Mesodermal cell (in vitro differentiated cells): ENCODE measurements around the gene NAPB.

Experiments
- H3K27ac ChIP-seq: 2 replicates; pipeline ENCODE4 v1.7.0; 2013; ENCODE audit warnings: mild to moderate bottlenecking, low read depth, low read length, moderate library complexity; ENCODE audit not compliant: severe bottlenecking
- H3K36me3 ChIP-seq: 2 replicates; pipeline ENCODE4 v1.7.1; 2013; ENCODE audit warnings: mild to moderate bottlenecking, low read length, moderate library complexity; ENCODE audit not compliant: control insufficient read depth, insufficient read depth
- H3K4me1 ChIP-seq: one replicate; pipeline ENCODE4 v1.7.1; 2013; ENCODE audit warnings: mild to moderate bottlenecking, low read length; ENCODE audit not compliant: insufficient read depth, control insufficient read depth, poor library complexity, severe bottlenecking
- H3K4me3 ChIP-seq: 2 replicates; pipeline ENCODE4 v1.7.0; 2013; ENCODE audit warnings: low read length, control low read depth, mild to moderate bottlenecking; ENCODE audit not compliant: insufficient read depth, poor library complexity, severe bottlenecking; ENCODE audit errors: extremely low read depth
- H3K9me3 ChIP-seq: 2 replicates; pipeline ENCODE4 v1.7.1; 2013; ENCODE audit warnings: mild to moderate bottlenecking, low read length, moderate library complexity; ENCODE audit not compliant: control insufficient read depth
- WGBS, 2 experiments: methylation state at CpG; one replicate each; pipeline ENCODE4 v1.1.5; 2013; ENCODE audit warnings: missing lambda C conversion rate in 2 of 2; ENCODE audit not compliant: insufficient coverage in 2 of 2; 5-methylcytosine and 5-hydroxymethylcytosine counted together

NAPB gene

GRCh38 chr20:23367770-23368169 lies 53.5 kb downstream of the NAPB start:
- H3K36me3 ChIP-seq = peaks cover 80% of the 10 kb centered on the region
- H3K27ac ChIP-seq = no peak overlapping the region
- peaks cover 9% of the 10 kb centered on the region for H3K4me1 ChIP-seq
- H3K4me3 ChIP-seq = no peak overlapping the region
- H3K9me3 ChIP-seq = no peaks in the 10 kb centered on the region

DNA sequence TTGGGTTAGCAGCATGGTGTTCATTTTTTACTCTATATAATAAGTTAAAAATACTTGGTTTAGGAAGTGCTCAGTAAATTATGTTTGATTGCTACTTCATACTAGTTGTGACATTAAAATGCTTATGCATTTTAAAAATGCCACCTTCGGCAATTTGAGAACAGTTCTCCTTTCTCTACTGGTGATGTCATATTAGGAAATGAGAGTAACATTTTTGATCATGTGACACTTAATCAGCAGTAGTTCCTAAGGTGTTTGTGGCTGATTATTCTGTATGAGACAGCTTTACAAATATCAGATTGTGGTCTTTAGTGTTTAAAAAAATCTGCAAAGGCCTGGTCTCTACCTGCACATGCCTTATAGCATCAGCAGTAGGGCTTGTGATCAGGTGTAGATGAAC lies 54.9 kb downstream of the NAPB start:
- peaks cover 66% of the 10 kb centered on the region for H3K36me3 ChIP-seq
- no peaks in the 10 kb centered on the region for H3K9me3 ChIP-seq
- peaks cover 9% of the 10 kb centered on the region for H3K4me1 ChIP-seq
- WGBS, 2 experiments = 83% methylated on average over 1 of the region's 1 CpG; no CpG with 5 or more reads in 1 of the 2 experiments
- H3K27ac ChIP-seq = no peak overlapping the region
- H3K4me3 ChIP-seq = no peak overlapping the region

GRCh38 chr20:23365390-23366165 lies 55.7 kb downstream of the NAPB start:
- H3K27ac ChIP-seq = no peak overlapping the region

DNA sequence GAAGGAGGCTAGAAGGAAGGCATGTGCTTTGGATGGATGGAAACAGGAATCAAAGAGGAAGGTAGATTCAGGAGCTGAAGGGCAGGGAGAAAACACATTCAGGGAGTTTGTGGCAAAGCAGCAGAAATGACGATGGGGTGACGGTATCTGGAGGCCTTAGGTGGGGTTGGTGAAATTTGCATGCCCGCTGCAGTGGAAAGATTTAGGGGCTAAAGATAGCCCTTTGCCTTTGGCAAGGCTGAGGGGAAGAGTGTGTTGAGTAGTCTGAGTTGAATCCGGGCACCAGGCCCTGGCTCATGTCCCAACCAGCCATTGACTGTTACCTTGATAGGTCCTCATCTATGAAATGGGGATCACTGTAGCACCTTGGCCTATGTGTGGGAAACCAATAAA lies 58.0 kb downstream of the NAPB start:
- Histone ChIP-seq H3K4me3 (peak overlapping the region; percentile 88), H3K27ac (no peak overlapping the region)

More at GRCh38 chr20:23365390-23366165, 55.7 kb downstream of the NAPB start:
- peaks cover 16% of the 10 kb centered on the region for H3K4me1 ChIP-seq
- WGBS, 2 experiments = 94 to 95% methylated on average over 59 to 64 of the region's 65 CpGs
- H3K9me3 ChIP-seq = no peaks in the 10 kb centered on the region
- no peak overlapping the region for H3K4me3 ChIP-seq
- peaks cover 58% of the 10 kb centered on the region for H3K36me3 ChIP-seq

GRCh38 chr20:23362392-23363256 lies 58.7 kb downstream of the NAPB start:
- Histone ChIP-seq H3K4me3 (peak overlapping the region; percentile 88), H3K36me3 (peaks cover 33% of the 10 kb centered on the region), H3K9me3 (no peaks in the 10 kb centered on the region), H3K4me1 (peaks cover 27% of the 10 kb centered on the region), H3K27ac (peak overlapping the region; percentile 95)
- WGBS, 2 experiments = 10 to 11% methylated on average over 32 to 36 of the region's 50 CpGs

More for the DNA sequence above, 58.0 kb downstream of the NAPB start:
- H3K9me3 ChIP-seq = no peaks in the 10 kb centered on the region
- H3K4me1 ChIP-seq = peaks cover 26% of the 10 kb centered on the region
- H3K36me3 ChIP-seq = peaks cover 36% of the 10 kb centered on the region
- WGBS, 2 experiments = 89 to 97% methylated on average over 4 of the region's 4 CpGs

DNA sequence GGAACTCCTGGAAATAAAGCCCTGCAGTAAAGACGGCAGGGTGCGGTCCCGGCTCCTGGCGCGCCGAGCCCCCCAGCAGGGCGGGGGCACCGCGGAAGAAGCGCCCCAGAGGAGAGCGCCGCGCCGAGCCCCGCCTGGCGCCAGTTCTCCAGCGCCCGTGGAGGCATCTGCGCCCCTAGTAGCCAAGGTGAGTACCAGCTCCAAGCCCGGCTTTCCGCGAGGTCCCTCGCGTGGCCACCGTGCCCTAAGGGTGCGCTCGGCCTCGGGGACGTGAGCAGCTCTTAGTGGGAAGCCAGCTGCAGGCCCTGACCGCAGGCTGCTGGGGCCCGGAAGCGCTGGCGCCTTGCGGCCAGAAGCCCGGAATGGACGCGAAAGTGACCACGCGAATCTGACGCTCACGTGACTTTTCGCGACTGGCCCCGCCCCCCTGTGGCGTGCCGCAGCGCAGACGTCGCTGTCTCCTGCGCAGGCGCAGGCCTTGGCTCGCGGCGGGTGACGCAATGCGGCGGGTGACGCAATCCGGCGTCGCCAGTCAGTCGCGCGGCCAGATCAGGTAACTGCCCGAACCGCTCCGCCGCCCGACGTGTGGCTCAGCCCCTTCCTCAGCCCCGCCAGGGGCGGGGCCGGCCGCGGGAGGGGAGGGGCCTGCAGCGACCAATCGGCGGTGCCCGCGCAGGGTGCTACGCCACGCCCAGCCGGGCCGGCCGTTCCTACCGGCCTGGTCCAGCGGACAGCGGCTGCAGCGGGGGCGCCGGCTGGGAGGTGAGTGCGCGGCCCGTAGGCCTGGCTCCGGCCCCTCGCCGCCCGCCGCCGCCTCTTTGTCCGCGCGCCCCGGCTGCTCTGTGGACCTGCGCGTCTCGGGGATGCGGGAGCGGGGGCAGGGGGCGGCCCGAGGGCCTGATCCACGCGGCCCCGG lies 59.6 kb downstream of the NAPB start, which contains the start of gene GZF1:
GZF1 (plus strand) TSS at position 707 of the 916 bp plus-strand sequence. CDS start 2,202 bp downstream, outside the sequence.
- no peaks in the 10 kb centered on the region for H3K9me3 ChIP-seq
- H3K4me1 ChIP-seq = peaks cover 35% of the 10 kb centered on the region
- peak within 1 kb of the TSS; percentile 98 for H3K27ac ChIP-seq
- H3K4me3 ChIP-seq = peak within 1 kb of the TSS; percentile 88
- H3K36me3 ChIP-seq = peaks cover 24% of the 10 kb centered on the region
- 0% methylated on average over 63 to 95 of the region's 114 CpGs for WGBS, 2 experiments

DNA sequence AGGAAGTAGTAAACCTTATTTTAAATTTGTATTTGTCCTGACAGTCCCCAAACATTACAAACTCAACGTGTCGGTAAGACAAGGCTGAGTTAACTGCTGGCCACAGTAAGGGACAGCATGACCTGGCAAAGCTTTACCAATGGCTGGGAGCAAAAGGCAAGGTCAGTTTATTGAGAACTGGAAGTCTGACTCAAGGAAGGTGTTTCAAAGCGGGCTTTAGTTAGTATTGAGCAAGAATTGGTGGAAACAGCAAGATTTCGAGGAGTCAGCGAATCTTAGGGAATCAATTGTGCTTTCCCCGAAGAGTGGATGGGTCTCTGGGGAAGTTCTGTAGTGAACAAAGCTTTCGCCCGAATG lies 60.2 kb downstream of the NAPB start:
- 20 to 25% methylated on average over 5 to 8 of the region's 8 CpGs for WGBS, 2 experiments
- H3K4me1 ChIP-seq = peaks cover 40% of the 10 kb centered on the region
- H3K27ac ChIP-seq = peak overlapping the region; percentile 98
- no peaks in the 10 kb centered on the region for H3K9me3 ChIP-seq
- peak overlapping the region; percentile 88 for H3K4me3 ChIP-seq
- H3K36me3 ChIP-seq = peaks cover 24% of the 10 kb centered on the region

- H3K27ac ChIP-seq = peak overlapping the region; percentile 98
- no peaks in the 10 kb centered on the region for H3K9me3 ChIP-seq
- WGBS, 2 experiments = 100% methylated on average over 1 of the region's 1 CpG; no CpG with 5 or more reads in 1 of the 2 experiments
- H3K4me3 ChIP-seq = peak overlapping the region; percentile 88
- H3K36me3 ChIP-seq = peaks cover 25% of the 10 kb centered on the region
- H3K4me1 ChIP-seq = peaks cover 42% of the 10 kb centered on the region
These were observed 60.8 kb downstream of the NAPB start for GRCh38 chr20:23360531-23360930.

DNA sequence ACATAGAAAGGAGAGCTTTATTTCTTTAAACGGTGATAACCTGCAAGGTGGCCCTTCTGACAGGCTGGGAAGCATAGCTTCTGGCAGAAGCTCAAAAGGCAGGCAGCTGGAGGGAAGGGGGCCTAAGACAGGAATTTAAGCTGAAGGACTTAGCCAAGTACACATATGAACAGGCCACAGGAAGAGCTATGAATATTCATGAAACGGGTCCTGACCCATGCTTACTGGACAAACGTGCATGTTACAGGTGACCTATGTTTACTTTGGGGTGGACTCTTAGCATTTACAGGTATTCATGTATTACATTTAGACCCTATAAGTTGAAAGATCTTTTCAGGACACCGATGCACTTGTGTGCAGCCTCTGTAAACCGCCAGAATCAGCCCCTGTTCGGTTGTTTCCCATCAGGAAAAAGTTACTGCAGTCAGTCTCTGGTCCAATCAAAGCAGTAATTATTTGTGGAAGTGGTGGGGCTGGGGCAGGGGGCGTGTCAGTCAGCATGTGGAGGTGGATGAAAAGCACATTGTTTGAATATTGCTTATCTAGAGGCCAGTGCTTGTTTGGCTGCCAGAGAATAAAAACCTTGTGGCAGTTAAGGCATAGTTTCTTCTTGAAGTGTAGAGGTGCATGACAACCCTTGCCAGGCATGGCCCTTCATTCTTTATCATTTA lies 62.2 kb downstream of the NAPB start:
- H3K27ac ChIP-seq = no peak overlapping the region
- peak overlapping the region; percentile 62 for H3K4me3 ChIP-seq
- 88 to 89% methylated on average over 7 of the region's 7 CpGs for WGBS, 2 experiments
- no peaks in the 10 kb centered on the region for H3K9me3 ChIP-seq
- H3K4me1 ChIP-seq = peaks cover 42% of the 10 kb centered on the region
- peaks cover 24% of the 10 kb centered on the region for H3K36me3 ChIP-seq

GRCh38 chr20:23358563-23358906 lies 62.8 kb downstream of the NAPB start:
- peak overlapping the region; percentile 49 for H3K27ac ChIP-seq
- H3K9me3 ChIP-seq = no peaks in the 10 kb centered on the region
- H3K4me3 ChIP-seq = peak overlapping the region; percentile 62
- WGBS, 2 experiments = 79% methylated on average over 4 of the region's 6 CpGs; no CpG with 5 or more reads in 1 of the 2 experiments
- H3K36me3 ChIP-seq = peaks cover 27% of the 10 kb centered on the region
- H3K4me1 ChIP-seq = peaks cover 39% of the 10 kb centered on the region
